Measurements from ENCODE around the gene TRIP12. TPM values are rescaled to one million over a fixed set of nuclear protein-coding genes. Genes with fewer than 3 reads are reported as not detected.
"Not testable (repeated sequence)": the region's sequence is repeated elsewhere in the genome, so short reads cannot be mapped to it uniquely, and the experiment has no call there.

TRIP12 gene
- total and polyA plus RNA-seq, 4 donors: 106 to 233 (median 159) TPM

DNA sequence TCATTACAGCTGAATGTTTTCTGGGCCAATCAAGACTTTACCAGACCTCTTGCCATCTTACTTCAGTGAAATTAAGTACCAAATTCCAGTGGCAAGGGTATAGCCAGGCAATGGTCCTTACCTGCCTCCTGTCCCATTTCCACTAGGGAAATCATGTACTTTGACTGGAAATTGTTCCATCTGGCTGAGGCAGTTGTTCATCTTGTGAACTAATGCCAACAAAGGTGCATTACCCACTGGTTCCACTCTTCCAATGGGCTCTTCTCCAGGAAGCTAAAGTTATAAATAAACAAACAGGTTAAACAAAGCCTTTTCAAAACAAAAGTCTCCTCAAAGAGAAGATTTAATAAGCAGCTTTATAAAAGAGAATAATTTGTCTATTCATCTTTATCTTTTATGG lies 126.8 kb downstream of the TRIP12 start:
- H3K36me3 ChIP-seq (ENCODE audit: control insufficient read depth, insufficient read depth, low read length): no peaks in the 10 kb centered on the region
- DNase-seq (ENCODE audit: low read depth in 4 of 6, low spot score in 6 of 6): no peak
- H3K27ac ChIP-seq (ENCODE audit: low read depth, low read length): no peak overlapping the region

DNA sequence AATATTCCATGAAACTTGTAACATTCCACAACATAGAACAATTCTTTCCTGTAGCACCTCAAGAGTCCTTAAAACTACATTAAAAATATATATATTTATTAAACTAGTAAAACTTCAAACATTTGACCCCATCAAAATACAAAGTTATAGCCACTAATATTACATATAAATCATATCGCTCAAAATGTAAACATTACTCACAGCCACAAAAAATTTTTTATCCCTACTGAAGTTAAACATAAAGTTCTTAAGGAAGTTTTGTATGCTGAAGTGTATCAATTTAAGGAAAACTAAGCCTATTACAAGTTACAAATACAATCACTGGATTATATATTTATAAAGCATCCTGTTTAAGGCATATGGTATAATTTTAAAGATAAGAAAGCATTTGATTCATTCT lies 127.2 kb downstream of the TRIP12 start:
- no CpG with 5 or more reads among the region's 1 CpG for WGBS (ENCODE audit: insufficient coverage)
- DNase-seq (ENCODE audit: low read depth in 4 of 6, low spot score in 6 of 6): no peak

More for the DNA sequence above, 126.8 kb downstream of the TRIP12 start:
- no peak overlapping the region for H3K4me3 ChIP-seq (ENCODE audit: low read depth, low read length)
- no peaks in the 10 kb centered on the region for H3K4me1 ChIP-seq (ENCODE audit: control insufficient read depth, insufficient read depth, low read length)
- no peaks in the 10 kb centered on the region for H3K9me3 ChIP-seq (ENCODE audit: control insufficient read depth, insufficient read depth, low read length)
- H3K27me3 ChIP-seq (ENCODE audit: control insufficient read depth, insufficient read depth, low read length): no peaks in the 10 kb centered on the region

GRCh38 chr2:229786289-229786688 lies 135.5 kb downstream of the TRIP12 start:
- no CpG with 5 or more reads among the region's 11 CpGs for WGBS (ENCODE audit: insufficient coverage)
- not testable (repeated sequence) for H3K4me3 ChIP-seq (ENCODE audit: low read depth, low read length); H3K36me3 ChIP-seq (ENCODE audit: control insufficient read depth, insufficient read depth, low read length); H3K27me3 ChIP-seq (ENCODE audit: control insufficient read depth, insufficient read depth, low read length); DNase-seq (ENCODE audit: low read depth in 4 of 6, low spot score in 6 of 6); H3K9me3 ChIP-seq (ENCODE audit: control insufficient read depth, insufficient read depth, low read length); H3K27ac ChIP-seq (ENCODE audit: low read depth, low read length); H3K4me1 ChIP-seq (ENCODE audit: control insufficient read depth, insufficient read depth, low read length)

More for the DNA sequence above, 127.2 kb downstream of the TRIP12 start:
- no peak overlapping the region for H3K27ac ChIP-seq (ENCODE audit: low read depth, low read length)
- no peak overlapping the region for H3K4me3 ChIP-seq (ENCODE audit: low read depth, low read length)
- no peaks in the 10 kb centered on the region for H3K4me1 ChIP-seq (ENCODE audit: control insufficient read depth, insufficient read depth, low read length)
- no peaks in the 10 kb centered on the region for H3K27me3 ChIP-seq (ENCODE audit: control insufficient read depth, insufficient read depth, low read length)
- no peaks in the 10 kb centered on the region for H3K9me3 ChIP-seq (ENCODE audit: control insufficient read depth, insufficient read depth, low read length)
- H3K36me3 ChIP-seq (ENCODE audit: control insufficient read depth, insufficient read depth, low read length): no peaks in the 10 kb centered on the region

GRCh38 chr2:229784791-229785190 lies 137.0 kb downstream of the TRIP12 start:
- Histone ChIP-seq H3K27ac (ENCODE audit: low read depth, low read length) (no peak overlapping the region), H3K4me1 (ENCODE audit: control insufficient read depth, insufficient read depth, low read length) (no peaks in the 10 kb centered on the region), H3K4me3 (ENCODE audit: low read depth, low read length) (no peak overlapping the region), H3K27me3 (ENCODE audit: control insufficient read depth, insufficient read depth, low read length) (no peaks in the 10 kb centered on the region), H3K9me3 (ENCODE audit: control insufficient read depth, insufficient read depth, low read length) (no peaks in the 10 kb centered on the region), H3K36me3 (ENCODE audit: control insufficient read depth, insufficient read depth, low read length) (peaks cover 3% of the 10 kb centered on the region)
- DNase-seq (ENCODE audit: low read depth in 4 of 6, low spot score in 6 of 6): no peak
- no CpG with 5 or more reads among the region's 2 CpGs for WGBS (ENCODE audit: insufficient coverage)

DNA sequence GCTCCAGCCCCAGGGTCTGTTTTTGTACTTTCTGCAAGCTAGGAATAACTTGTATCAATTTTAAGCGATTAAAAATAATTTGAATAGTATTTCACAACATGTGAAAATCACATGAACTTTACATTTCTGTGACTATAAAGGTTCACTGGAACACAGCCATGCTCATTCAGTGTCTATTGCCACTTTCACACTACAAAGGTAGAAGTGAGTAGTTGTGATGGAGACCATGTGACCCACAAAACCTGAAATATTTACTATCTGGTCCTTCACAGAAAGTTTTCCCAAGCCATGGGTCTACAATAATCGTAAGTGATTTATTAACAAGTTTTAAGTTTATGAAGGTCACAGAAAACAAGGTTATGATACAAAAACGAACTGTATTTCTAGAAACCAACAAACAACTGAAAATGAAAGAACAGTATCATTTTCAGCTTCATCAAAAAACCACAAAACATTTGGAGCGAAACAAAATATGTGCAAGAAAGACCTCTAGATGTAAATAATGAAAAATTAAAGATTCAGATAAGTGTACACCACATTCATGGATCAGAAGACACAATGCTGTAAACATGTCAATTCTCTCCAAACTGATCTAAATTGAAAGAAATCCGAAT lies 138.6 kb downstream of the TRIP12 start:
- no CpG with 5 or more reads among the region's 5 CpGs for WGBS (ENCODE audit: insufficient coverage)
- no peaks in the 10 kb centered on the region for H3K9me3 ChIP-seq (ENCODE audit: control insufficient read depth, insufficient read depth, low read length)
- H3K27me3 ChIP-seq (ENCODE audit: control insufficient read depth, insufficient read depth, low read length): no peaks in the 10 kb centered on the region
- H3K4me3 ChIP-seq (ENCODE audit: low read depth, low read length): no peak overlapping the region
- H3K27ac ChIP-seq (ENCODE audit: low read depth, low read length): no peak overlapping the region
- H3K4me1 ChIP-seq (ENCODE audit: control insufficient read depth, insufficient read depth, low read length): no peaks in the 10 kb centered on the region
- no peaks in the 10 kb centered on the region for H3K36me3 ChIP-seq (ENCODE audit: control insufficient read depth, insufficient read depth, low read length)
- no peak for DNase-seq (ENCODE audit: low read depth in 4 of 6, low spot score in 6 of 6)

GRCh38 chr2:229780856-229781773 lies 140.7 kb downstream of the TRIP12 start:
- no peak overlapping the region for H3K27ac ChIP-seq (ENCODE audit: low read depth, low read length)
- peak in 5 of 6 donors; percentile 24 to 86 (median 40) for DNase-seq (ENCODE audit: low read depth in 4 of 6, low spot score in 6 of 6)
- H3K4me3 ChIP-seq (ENCODE audit: low read depth, low read length): no peak overlapping the region
- no peaks in the 10 kb centered on the region for H3K9me3 ChIP-seq (ENCODE audit: control insufficient read depth, insufficient read depth, low read length)
- no peaks in the 10 kb centered on the region for H3K27me3 ChIP-seq (ENCODE audit: control insufficient read depth, insufficient read depth, low read length)
- no peaks in the 10 kb centered on the region for H3K36me3 ChIP-seq (ENCODE audit: control insufficient read depth, insufficient read depth, low read length)
- no peaks in the 10 kb centered on the region for H3K4me1 ChIP-seq (ENCODE audit: control insufficient read depth, insufficient read depth, low read length)

DNA sequence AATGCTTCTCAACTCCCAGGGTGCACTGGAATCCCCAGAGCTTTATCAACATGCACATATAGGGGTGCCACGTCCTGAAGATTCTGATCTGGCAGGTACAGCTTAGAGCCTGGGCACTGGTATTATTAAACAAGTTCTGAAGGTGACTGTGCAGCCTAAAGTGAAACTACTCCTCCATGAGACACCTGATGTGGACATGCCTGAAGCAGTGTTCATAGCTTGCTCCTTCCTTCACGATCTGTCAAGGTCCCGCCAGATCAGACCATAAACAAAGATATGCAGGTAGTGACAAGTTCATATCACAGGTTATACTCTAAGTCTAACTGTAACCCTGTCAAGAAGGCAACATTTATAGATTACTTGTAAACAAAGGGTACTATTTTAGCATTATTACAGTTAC lies 142.2 kb downstream of the TRIP12 start:
- Histone ChIP-seq H3K27me3 (ENCODE audit: control insufficient read depth, insufficient read depth, low read length) (no peaks in the 10 kb centered on the region), H3K4me3 (ENCODE audit: low read depth, low read length) (no peak overlapping the region), H3K27ac (ENCODE audit: low read depth, low read length) (no peak overlapping the region), H3K4me1 (ENCODE audit: control insufficient read depth, insufficient read depth, low read length) (no peaks in the 10 kb centered on the region), H3K9me3 (ENCODE audit: control insufficient read depth, insufficient read depth, low read length) (no peaks in the 10 kb centered on the region), H3K36me3 (ENCODE audit: control insufficient read depth, insufficient read depth, low read length) (no peaks in the 10 kb centered on the region)
- 100% methylated on average over 1 of the region's 3 CpGs for WGBS (ENCODE audit: insufficient coverage)
- DNase-seq (ENCODE audit: low read depth in 4 of 6, low spot score in 6 of 6): no peak

GRCh38 chr2:229777716-229778115 lies 144.1 kb downstream of the TRIP12 start:
- peaks cover 11% of the 10 kb centered on the region for H3K36me3 ChIP-seq (ENCODE audit: control insufficient read depth, insufficient read depth, low read length)
- no peak for DNase-seq (ENCODE audit: low read depth in 4 of 6, low spot score in 6 of 6)
- H3K4me3 ChIP-seq (ENCODE audit: low read depth, low read length): no peak overlapping the region
- WGBS (ENCODE audit: insufficient coverage): no CpG with 5 or more reads among the region's 3 CpGs
- no peaks in the 10 kb centered on the region for H3K4me1 ChIP-seq (ENCODE audit: control insufficient read depth, insufficient read depth, low read length)
- H3K27ac ChIP-seq (ENCODE audit: low read depth, low read length): no peak overlapping the region
- H3K9me3 ChIP-seq (ENCODE audit: control insufficient read depth, insufficient read depth, low read length): no peaks in the 10 kb centered on the region
- no peaks in the 10 kb centered on the region for H3K27me3 ChIP-seq (ENCODE audit: control insufficient read depth, insufficient read depth, low read length)

- no CpG with 5 or more reads among the region's 3 CpGs for WGBS (ENCODE audit: insufficient coverage)
- H3K4me3 ChIP-seq (ENCODE audit: low read depth, low read length): no peak overlapping the region
- DNase-seq (ENCODE audit: low read depth in 4 of 6, low spot score in 6 of 6): no peak
Measured at GRCh38 chr2:229775614-229776313, 146.0 kb downstream of the TRIP12 start.

More at GRCh38 chr2:229775614-229776313, 146.0 kb downstream of the TRIP12 start:
- Histone ChIP-seq H3K27me3 (ENCODE audit: control insufficient read depth, insufficient read depth, low read length) (no peaks in the 10 kb centered on the region), H3K27ac (ENCODE audit: low read depth, low read length) (no peak overlapping the region), H3K36me3 (ENCODE audit: control insufficient read depth, insufficient read depth, low read length) (peaks cover 21% of the 10 kb centered on the region), H3K4me1 (ENCODE audit: control insufficient read depth, insufficient read depth, low read length) (no peaks in the 10 kb centered on the region), H3K9me3 (ENCODE audit: control insufficient read depth, insufficient read depth, low read length) (no peaks in the 10 kb centered on the region)

Data from spinal cord (tissue), 10 donors.